Rectal smooth muscle tissue (tissue), 1 donor: Measurements from ENCODE around the gene RHEB.

Experiments used
- H3K27ac ChIP-seq: one replicate; pipeline ENCODE4 v1.7.0; 2013; ENCODE audit warnings: low read depth, low read length, inconsistent platforms
- H3K27me3 ChIP-seq: one replicate; pipeline ENCODE4 v1.7.0; 2013; ENCODE audit warnings: low read length; ENCODE audit not compliant: control insufficient read depth, insufficient read depth
- H3K36me3 ChIP-seq: one replicate; pipeline ENCODE4 v1.7.0; 2013; ENCODE audit warnings: low read length; ENCODE audit not compliant: control insufficient read depth, insufficient read depth
- H3K4me1 ChIP-seq: one replicate; pipeline ENCODE4 v1.7.0; 2013; ENCODE audit warnings: low read length; ENCODE audit not compliant: control insufficient read depth, insufficient read depth
- H3K4me3 ChIP-seq: one replicate; pipeline ENCODE4 v1.7.0; 2013; ENCODE audit warnings: low read length
- H3K9ac ChIP-seq: one replicate; pipeline ENCODE4 v1.7.0; 2013; ENCODE audit warnings: low read length

RHEB gene

GRCh38 chr7:151472644-151473380 is 46.9 kb downstream of the RHEB start:
- no peak overlapping the region for H3K9ac ChIP-seq
- H3K4me1 ChIP-seq: peaks cover under 1% of the 10 kb centered on the region
- H3K27ac ChIP-seq: no peak overlapping the region
- peaks cover 11% of the 10 kb centered on the region for H3K36me3 ChIP-seq
- H3K27me3 ChIP-seq: no peaks in the 10 kb centered on the region
- H3K4me3 ChIP-seq: no peak overlapping the region

GRCh38 chr7:151470711-151471110 is 49.0 kb downstream of the RHEB start:
- H3K4me1 ChIP-seq: no peaks in the 10 kb centered on the region
- no peak overlapping the region for H3K27ac ChIP-seq
- no peak overlapping the region for H3K4me3 ChIP-seq
- peaks cover 14% of the 10 kb centered on the region for H3K36me3 ChIP-seq
- H3K9ac ChIP-seq: no peak overlapping the region
- no peaks in the 10 kb centered on the region for H3K27me3 ChIP-seq

GRCh38 chr7:151469281-151469680 is 50.4 kb downstream of the RHEB start:
- H3K36me3 ChIP-seq: peaks cover 19% of the 10 kb centered on the region

GRCh38 chr7:151468217-151469018 is 51.3 kb downstream of the RHEB start:
- peaks cover 22% of the 10 kb centered on the region for H3K36me3 ChIP-seq
- H3K27me3 ChIP-seq: no peaks in the 10 kb centered on the region
- no peak overlapping the region for H3K27ac ChIP-seq
- no peak overlapping the region for H3K9ac ChIP-seq
- no peak overlapping the region for H3K4me3 ChIP-seq
- H3K4me1 ChIP-seq: no peaks in the 10 kb centered on the region

More at GRCh38 chr7:151469281-151469680, 50.4 kb downstream of the RHEB start:
- Histone ChIP-seq H3K27ac (no peak overlapping the region), H3K9ac (no peak overlapping the region), H3K4me1 (no peaks in the 10 kb centered on the region), H3K4me3 (no peak overlapping the region), H3K27me3 (no peaks in the 10 kb centered on the region)

- H3K27me3 ChIP-seq: no peaks in the 10 kb centered on the region
- peaks cover 17% of the 10 kb centered on the region for H3K4me1 ChIP-seq
- H3K36me3 ChIP-seq: peaks cover 22% of the 10 kb centered on the region
- H3K4me3 ChIP-seq: no peak overlapping the region
- no peak overlapping the region for H3K9ac ChIP-seq
- H3K27ac ChIP-seq: no peak overlapping the region
Measured at GRCh38 chr7:151465169-151465568, 54.5 kb downstream of the RHEB start.

GRCh38 chr7:151462306-151462779 is 57.4 kb downstream of the RHEB start:
- Histone ChIP-seq H3K27me3 (no peaks in the 10 kb centered on the region), H3K9ac (no peak overlapping the region), H3K4me1 (peaks cover 28% of the 10 kb centered on the region), H3K4me3 (no peak overlapping the region), H3K36me3 (peaks cover 11% of the 10 kb centered on the region), H3K27ac (peak overlapping the region; percentile 33)

- H3K27ac ChIP-seq: peak overlapping the region; percentile 99
- no peak overlapping the region for H3K4me3 ChIP-seq
- peaks cover 28% of the 10 kb centered on the region for H3K4me1 ChIP-seq
- peaks cover 11% of the 10 kb centered on the region for H3K36me3 ChIP-seq
- H3K9ac ChIP-seq: no peak overlapping the region
- no peaks in the 10 kb centered on the region for H3K27me3 ChIP-seq
Measured at GRCh38 chr7:151461942-151462230, 57.8 kb downstream of the RHEB start.

- no peak overlapping the region for H3K4me3 ChIP-seq
- H3K27me3 ChIP-seq: no peaks in the 10 kb centered on the region
- peaks cover 10% of the 10 kb centered on the region for H3K36me3 ChIP-seq
- H3K27ac ChIP-seq: peak overlapping the region; percentile 99
- peaks cover 28% of the 10 kb centered on the region for H3K4me1 ChIP-seq
- H3K9ac ChIP-seq: no peak overlapping the region
Measured at GRCh38 chr7:151461096-151461941, 58.4 kb downstream of the RHEB start.

GRCh38 chr7:151460474-151460855 is 59.2 kb downstream of the RHEB start:
- Histone ChIP-seq H3K36me3 (peaks cover 7% of the 10 kb centered on the region), H3K27me3 (no peaks in the 10 kb centered on the region), H3K4me3 (peak overlapping the region; percentile 55), H3K4me1 (peaks cover 28% of the 10 kb centered on the region), H3K27ac (peak overlapping the region; percentile 99), H3K9ac (peak overlapping the region; percentile 47)

GRCh38 chr7:151459726-151460473 is 59.8 kb downstream of the RHEB start:
- Histone ChIP-seq H3K36me3 (peaks cover 3% of the 10 kb centered on the region), H3K4me3 (peak overlapping the region; percentile 55), H3K27ac (peak overlapping the region; percentile 99), H3K4me1 (peaks cover 28% of the 10 kb centered on the region), H3K27me3 (no peaks in the 10 kb centered on the region), H3K9ac (peak overlapping the region; percentile 53)

GRCh38 chr7:151457534-151457933 is 62.2 kb downstream of the RHEB start:
- H3K36me3 ChIP-seq: no peaks in the 10 kb centered on the region
- H3K4me3 ChIP-seq: no peak overlapping the region
- no peaks in the 10 kb centered on the region for H3K27me3 ChIP-seq
- no peak overlapping the region for H3K9ac ChIP-seq
- H3K4me1 ChIP-seq: peaks cover 28% of the 10 kb centered on the region
- no peak overlapping the region for H3K27ac ChIP-seq
